ENCODE measurements around the gene DDX27. TPM values are rescaled to one million over a fixed set of nuclear protein-coding genes. Genes with fewer than 3 reads are reported as not detected.

The DDX27 gene
- total RNA-seq, 1 experiment from 2014 or later = 80.8 TPM

- H3K9me3 ChIP-seq (ENCODE audit: low read length) = no peaks in the 10 kb centered on the region
- DNase-seq (no peak), ATAC-seq (no peak)
- H3K27me3 ChIP-seq (ENCODE audit: low read length) = no peaks in the 10 kb centered on the region
- H3K9ac ChIP-seq (ENCODE audit: low read length) = no peak overlapping the region
- no peaks in the 10 kb centered on the region for H4K20me1 ChIP-seq (ENCODE audit: low read length)
- TF ChIP-seq EZH2phosphoT487 (IDR thresholded peaks at IDR 0.05; ENCODE audit: borderline replicate concordance, low read length) = no peak
- TF ChIP-seq EZH2 (IDR thresholded peaks at IDR 0.05; ENCODE audit: low read length, unreplicated experiment) = no peak
- TF ChIP-seq CTCF (conservative IDR thresholded peaks at IDR 0.05; ENCODE audit: low read depth, low read length) = no peak
- ChIA-PET CTCF (no interaction called here), POLR2A (ENCODE audit: unreplicated experiment) (no interaction called here)
- H3K9me2 ChIP-seq (replicated peaks; ENCODE audit: low read length) = no peaks in the 10 kb centered on the region
- H3K79me2 ChIP-seq (ENCODE audit: low read length) = no peaks in the 10 kb centered on the region
- H3K4me3 ChIP-seq (ENCODE audit: low read length) = no peak overlapping the region
- H3K36me3 ChIP-seq (ENCODE audit: low read depth, low read length) = peaks cover 60% of the 10 kb centered on the region
- peaks cover 19% of the 10 kb centered on the region for H3K4me1 ChIP-seq (ENCODE audit: insufficient read depth, low read length)
- no peak overlapping the region for H3K4me2 ChIP-seq (ENCODE audit: low read length)
- H2AFZ ChIP-seq (ENCODE audit: low read length) = no peak overlapping the region
- intact Hi-C loops (cut with micrococcal nuclease) = no loop called here
- no peaks in the 10 kb centered on the region for H3F3A ChIP-seq (ENCODE audit: low read length, unreplicated experiment)
- H3K27ac ChIP-seq (ENCODE audit: low read length) = no peak overlapping the region
- no TSS peak for BruUV-seq (replicated peaks)
Observed at GRCh38 chr20:49256261-49256660, 37.0 kb downstream of the DDX27 start.

DNA sequence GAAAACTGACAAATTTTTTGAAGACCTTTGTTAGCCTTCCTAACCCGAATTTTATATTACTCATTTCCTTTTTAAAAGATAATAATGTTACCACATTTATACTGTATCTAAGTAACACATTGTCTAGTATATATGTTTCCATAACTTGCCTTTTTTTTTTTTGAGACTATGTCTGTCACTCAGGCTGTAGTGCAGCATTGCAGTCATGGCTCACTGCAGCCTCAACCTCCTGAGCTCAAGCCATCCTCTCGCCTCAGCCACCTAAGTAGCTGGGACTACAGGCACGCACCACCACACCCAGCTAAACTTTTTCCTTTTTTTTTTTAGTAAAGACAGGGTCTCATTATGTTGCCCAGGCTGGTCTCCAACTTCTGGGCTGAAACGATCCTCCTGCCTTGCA, 40.1 kb downstream of the DDX27 start:
- ATAC-seq = peak; percentile 38
- TF ChIP-seq CTCF (conservative IDR thresholded peaks at IDR 0.05; ENCODE audit: low read depth, low read length) (no peak), EZH2 (IDR thresholded peaks at IDR 0.05; ENCODE audit: low read length, unreplicated experiment) (no peak), EZH2phosphoT487 (IDR thresholded peaks at IDR 0.05; ENCODE audit: borderline replicate concordance, low read length) (no peak)
- H3K9me3 ChIP-seq (ENCODE audit: low read length) = no peaks in the 10 kb centered on the region
- H3K27me3 ChIP-seq (ENCODE audit: low read length) = no peaks in the 10 kb centered on the region
- no peaks in the 10 kb centered on the region for H3K9me2 ChIP-seq (replicated peaks; ENCODE audit: low read length)
- H3K4me2 ChIP-seq (ENCODE audit: low read length) = 0 out of 2 replicates have a peak overlapping the region, but pooled peaks have one; percentile 23
- no peaks in the 10 kb centered on the region for H4K20me1 ChIP-seq (ENCODE audit: low read length)
- no peak overlapping the region for H3K9ac ChIP-seq (ENCODE audit: low read length)
- no peak overlapping the region for H3K4me3 ChIP-seq (ENCODE audit: low read length)
- peaks cover 19% of the 10 kb centered on the region for H3K4me1 ChIP-seq (ENCODE audit: insufficient read depth, low read length)
- intact Hi-C loops (cut with micrococcal nuclease) = no loop called here
- CTCF ChIA-PET = interaction anchor here (0.6 to 1.4 kb wide), 5 partner anchors 13 to 79 kb away, joined by 3 to 17 read pairs (median 6); no protein-coding TSS in a partner anchor
- peak overlapping the region; percentile 62 for H3K27ac ChIP-seq (ENCODE audit: low read length)
- POLR2A ChIA-PET (ENCODE audit: unreplicated experiment) = no interaction called here
- no TSS peak for BruUV-seq (replicated peaks)
- H3K79me2 ChIP-seq (ENCODE audit: low read length) = no peaks in the 10 kb centered on the region
- peaks cover 58% of the 10 kb centered on the region for H3K36me3 ChIP-seq (ENCODE audit: low read depth, low read length)
- H3F3A ChIP-seq (ENCODE audit: low read length, unreplicated experiment) = no peaks in the 10 kb centered on the region
- no peak overlapping the region for H2AFZ ChIP-seq (ENCODE audit: low read length)
- no peak for DNase-seq

- no peak overlapping the region for H3K9ac ChIP-seq (ENCODE audit: low read length)
- peaks cover 58% of the 10 kb centered on the region for H3K36me3 ChIP-seq (ENCODE audit: low read depth, low read length)
- no peaks in the 10 kb centered on the region for H4K20me1 ChIP-seq (ENCODE audit: low read length)
- peaks cover 19% of the 10 kb centered on the region for H3K4me1 ChIP-seq (ENCODE audit: insufficient read depth, low read length)
- no TSS peak for BruUV-seq (replicated peaks)
- H3K4me3 ChIP-seq (ENCODE audit: low read length) = no peak overlapping the region
- no peaks in the 10 kb centered on the region for H3K9me3 ChIP-seq (ENCODE audit: low read length)
- TF ChIP-seq EZH2phosphoT487 (IDR thresholded peaks at IDR 0.05; ENCODE audit: borderline replicate concordance, low read length) = no peak
- no peak overlapping the region for H2AFZ ChIP-seq (ENCODE audit: low read length)
- CTCF ChIA-PET = interaction anchor here (0.6 to 1.4 kb wide), 6 partner anchors 14 to 79 kb away, joined by 3 to 17 read pairs (median 6); no protein-coding TSS in a partner anchor
- no peaks in the 10 kb centered on the region for H3K9me2 ChIP-seq (replicated peaks; ENCODE audit: low read length)
- H3K27ac ChIP-seq (ENCODE audit: low read length) = peak overlapping the region; percentile 62
- intact Hi-C loops (cut with micrococcal nuclease) = loop anchor here (5.0 kb wide), 1 partner anchor 63 kb away; no protein-coding TSS in a partner anchor
- H3F3A ChIP-seq (ENCODE audit: low read length, unreplicated experiment) = no peaks in the 10 kb centered on the region
- DNase-seq = no peak
- POLR2A ChIA-PET (ENCODE audit: unreplicated experiment) = interaction anchor here (0.6 to 1.0 kb wide), 9 partner anchors 9 to 344 kb away, joined by 3 to 13 read pairs (median 5); no protein-coding TSS in a partner anchor
- H3K79me2 ChIP-seq (ENCODE audit: low read length) = peaks cover 3% of the 10 kb centered on the region; the same call in 1 of the 2 replicates
- no peaks in the 10 kb centered on the region for H3K27me3 ChIP-seq (ENCODE audit: low read length)
- H3K4me2 ChIP-seq (ENCODE audit: low read length) = peak overlapping the region; percentile 23; the same call in 1 of the 2 replicates
- no peak for ATAC-seq
Observed at GRCh38 chr20:49259799-49260198, 40.6 kb downstream of the DDX27 start.
